HEK293T (cell line): ENCODE data around the gene SWSAP1.
A peak's percentile ranks its signal among the peaks of the same experiment; 100 is the strongest.
"Not testable (repeated sequence)": the region's sequence is repeated elsewhere in the genome, so short reads cannot be mapped to it uniquely, and the experiment has no call there.

ENCODE experiments used
- CTCF ChIA-PET: fragments of 350-600 bp; formaldehyde crosslinking; extraction: SDS; loops from one replicate; lab custom pipeline; 2021; ENCODE audit warnings: antibody characterized with exemption, inconsistent platforms; lab: Yijun Ruan, JAX
- POLR2A ChIA-PET: fragments of 350-600 bp; formaldehyde crosslinking; extraction: SDS; loops from one replicate; lab custom pipeline; 2020; ENCODE audit warnings: antibody characterized with exemption, inconsistent platforms; lab: Yijun Ruan, JAX
- DNase-seq: peaks from one replicate; pipeline ENCODE4 v3.0.0; 2012; ENCODE audit warnings: mixed read lengths; ENCODE audit errors: extremely low spot score
- ARNT ChIP-seq: fragments of 450-650 bp; IDR thresholded peaks from 2 replicates; pipeline ENCODE4 v1.6.1; 2017; ENCODE audit warnings: mild to moderate bottlenecking
- BHLHE40 ChIP-seq: fragments of 450-650 bp; IDR thresholded peaks from 2 replicates; pipeline ENCODE4 v1.6.1; 2016; ENCODE audit warnings: mild to moderate bottlenecking, moderate library complexity, borderline replicate concordance
- CTBP1 ChIP-seq: fragments of 450-650 bp; IDR thresholded peaks from 2 replicates; pipeline ENCODE4 v1.6.1; 2016; ENCODE audit warnings: borderline replicate concordance
- ELF4 ChIP-seq: fragments of 450-650 bp; IDR thresholded peaks from 2 replicates; pipeline ENCODE4 v1.6.1; 2017; ENCODE audit warnings: antibody characterized with exemption
- FOXA1 ChIP-seq: fragments of 450-650 bp; IDR thresholded peaks from 2 replicates; pipeline ENCODE4 v1.6.1; 2016; ENCODE audit warnings: mild to moderate bottlenecking
- FOXK2 ChIP-seq: fragments of 450-650 bp; IDR thresholded peaks from 2 replicates; pipeline ENCODE4 v1.6.1; 2016; ENCODE audit warnings: mild to moderate bottlenecking
- FOXM1 ChIP-seq: fragments of 450-650 bp; IDR thresholded peaks from 2 replicates; pipeline ENCODE4 v1.6.1; 2017; ENCODE audit warnings: mild to moderate bottlenecking, borderline replicate concordance
- HDGF ChIP-seq: fragments of 450-650 bp; IDR thresholded peaks from 2 replicates; pipeline ENCODE4 v1.6.1; 2017; ENCODE audit warnings: antibody characterized with exemption, borderline replicate concordance
- L3MBTL2 ChIP-seq: fragments of 450-650 bp; conservative IDR thresholded peaks from 2 replicates; pipeline ENCODE4 v1.6.1; 2016; ENCODE audit warnings: mild to moderate bottlenecking
- LEF1 ChIP-seq: fragments of 450-650 bp; IDR thresholded peaks from 2 replicates; pipeline ENCODE4 v1.6.1; 2017; ENCODE audit warnings: mild to moderate bottlenecking, borderline replicate concordance
- NFRKB ChIP-seq: fragments of 450-650 bp; IDR thresholded peaks from 2 replicates; pipeline ENCODE4 v1.6.1; 2016; ENCODE audit warnings: mild to moderate bottlenecking, moderate library complexity
- SP1 ChIP-seq: fragments of 450-650 bp; IDR thresholded peaks from 2 replicates; pipeline ENCODE4 v1.6.1; 2017
- SUZ12 ChIP-seq: fragments of 450-650 bp; IDR thresholded peaks from 2 replicates; pipeline ENCODE4 v1.6.1; 2016; ENCODE audit warnings: mild to moderate bottlenecking
- TARDBP ChIP-seq: fragments of 450-650 bp; IDR thresholded peaks from 2 replicates; pipeline ENCODE4 v1.6.1; 2016
- ZNF384 ChIP-seq: fragments of 450-650 bp; IDR thresholded peaks from 2 replicates; pipeline ENCODE4 v1.6.1; 2016
- TF ChIP-seq, protein P1 (sequence below): fragments of 450-650 bp; IDR thresholded peaks from 2 replicates; pipeline ENCODE4 v1.6.1; 2016

SWSAP1 gene

DNA sequence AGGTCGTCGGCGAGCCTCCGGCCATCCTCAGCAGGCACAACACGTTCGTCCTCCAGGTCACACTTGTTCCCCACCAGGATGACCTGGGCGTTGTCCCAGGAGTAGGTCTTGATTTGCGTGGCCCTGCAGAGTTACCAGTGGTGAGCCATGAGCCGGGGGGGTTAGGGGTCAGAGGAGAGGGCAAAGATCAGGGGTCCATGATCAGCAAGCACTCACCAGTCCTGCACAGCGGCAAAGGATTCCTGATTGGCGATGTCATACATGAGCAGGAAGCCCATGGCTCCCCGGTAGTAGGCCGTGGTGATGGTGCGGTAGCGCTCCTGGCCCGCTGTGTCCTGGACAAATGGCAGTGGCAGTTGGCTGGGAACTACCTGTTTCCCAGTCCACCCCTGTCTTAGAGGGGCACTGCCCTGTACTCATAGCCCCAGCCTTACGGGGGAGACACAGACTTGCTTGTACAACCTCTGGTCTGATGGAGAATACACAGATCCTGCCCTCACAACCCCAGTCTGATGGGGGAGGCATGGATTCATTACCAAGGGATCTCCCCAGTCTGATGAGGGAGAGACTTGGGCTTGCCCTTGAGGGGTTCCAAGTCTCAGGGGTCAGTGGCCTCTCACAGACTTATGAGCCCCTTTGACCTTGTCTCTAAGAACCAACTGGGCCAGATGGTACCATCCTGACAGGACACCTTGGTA is 38.9 kb upstream of the SWSAP1 start:
- ChIA-PET POLR2A (no interaction called here), CTCF (no interaction called here)
- TF ChIP-seq L3MBTL2 = no peak
- TF ChIP-seq ELF4 = no peak
- no peak for TF ChIP-seq CTBP1
- no peak for TF ChIP-seq LEF1
- TF ChIP-seq SUZ12 = no peak
- TF ChIP-seq, protein P1, sequence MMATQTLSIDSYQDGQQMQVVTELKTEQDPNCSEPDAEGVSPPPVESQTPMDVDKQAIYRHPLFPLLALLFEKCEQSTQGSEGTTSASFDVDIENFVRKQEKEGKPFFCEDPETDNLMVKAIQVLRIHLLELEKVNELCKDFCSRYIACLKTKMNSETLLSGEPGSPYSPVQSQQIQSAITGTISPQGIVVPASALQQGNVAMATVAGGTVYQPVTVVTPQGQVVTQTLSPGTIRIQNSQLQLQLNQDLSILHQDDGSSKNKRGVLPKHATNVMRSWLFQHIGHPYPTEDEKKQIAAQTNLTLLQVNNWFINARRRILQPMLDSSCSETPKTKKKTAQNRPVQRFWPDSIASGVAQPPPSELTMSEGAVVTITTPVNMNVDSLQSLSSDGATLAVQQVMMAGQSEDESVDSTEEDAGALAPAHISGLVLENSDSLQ = no peak
- no peak for TF ChIP-seq TARDBP
- TF ChIP-seq FOXM1 = no peak
- TF ChIP-seq ZNF384 = no peak
- no peak for TF ChIP-seq BHLHE40
- TF ChIP-seq FOXK2 = no peak
- no peak for TF ChIP-seq FOXA1
- TF ChIP-seq ARNT = no peak
- TF ChIP-seq HDGF = no peak
- no peak for TF ChIP-seq NFRKB
- TF ChIP-seq SP1 = no peak
- no peak for DNase-seq

DNA sequence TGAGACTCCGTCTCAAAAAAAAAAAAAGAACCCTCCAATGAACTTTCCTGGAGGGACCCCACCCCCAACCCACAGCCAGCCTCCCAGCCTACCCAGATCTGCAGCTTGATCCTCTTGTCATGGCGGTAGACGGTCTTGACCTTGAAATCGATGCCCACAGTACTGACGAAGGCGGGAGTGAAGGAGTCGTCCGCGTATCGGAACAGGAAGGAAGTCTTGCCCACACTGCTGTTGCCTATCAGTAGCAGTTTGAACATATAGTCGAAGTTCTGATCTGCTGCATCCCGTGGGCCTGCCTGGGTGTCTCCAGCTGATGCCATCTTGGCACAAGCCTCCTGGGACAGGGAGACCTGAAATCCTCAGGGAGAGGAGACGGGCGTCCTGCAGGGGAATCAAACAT is 37.4 kb upstream of the SWSAP1 start:
- DNase-seq = no peak
- no peak for TF ChIP-seq CTBP1
- TF ChIP-seq BHLHE40 = no peak
- TF ChIP-seq SP1 = no peak
- POLR2A ChIA-PET = no interaction called here
- CTCF ChIA-PET = no interaction called here

DNA sequence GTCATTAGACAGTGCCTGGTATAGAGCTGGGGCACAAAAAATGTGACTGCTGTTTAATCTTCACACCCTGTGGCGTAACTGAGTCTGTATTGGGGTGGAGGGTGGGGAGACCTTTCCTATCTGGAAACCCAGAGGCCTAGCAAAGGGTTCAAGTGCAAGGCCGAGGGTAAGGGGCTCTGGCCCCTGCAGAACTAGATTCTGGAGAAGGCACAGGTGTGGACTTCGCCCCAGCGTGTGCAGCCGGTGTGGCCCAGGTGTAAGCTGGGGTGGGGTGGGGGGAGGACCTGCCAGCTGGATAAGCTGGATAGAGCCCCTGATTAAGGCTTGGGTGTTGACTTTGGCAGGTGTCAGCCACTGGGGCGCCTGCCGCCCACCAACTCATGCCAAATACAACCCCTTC is 36.3 kb upstream of the SWSAP1 start:
- TF ChIP-seq, protein P1 = no peak
- TF ChIP-seq ELF4 = no peak
- no peak for TF ChIP-seq FOXM1
- TF ChIP-seq CTBP1 = no peak
- TF ChIP-seq SP1 = no peak
- TF ChIP-seq L3MBTL2 = no peak
- no peak for TF ChIP-seq BHLHE40
- no peak for TF ChIP-seq ARNT
- no peak for TF ChIP-seq LEF1
- no peak for TF ChIP-seq NFRKB
- no peak for TF ChIP-seq ZNF384
- TF ChIP-seq SUZ12 = no peak
- TF ChIP-seq FOXK2 = no peak
- TF ChIP-seq FOXA1 = no peak
- TF ChIP-seq TARDBP = no peak
- no peak for DNase-seq
- ChIA-PET POLR2A (interaction anchor here (1.2 kb wide), 1 partner anchor 43 kb away, joined by 3 read pairs; no protein-coding TSS in a partner anchor), CTCF (no interaction called here)

GRCh38 chr19:11338569-11339253 is 35.8 kb upstream of the SWSAP1 start:
- ChIA-PET POLR2A (interaction anchor here (1.2 to 1.3 kb wide), 2 partner anchors 14 to 42 kb away, joined by 3 to 4 read pairs; no protein-coding TSS in a partner anchor), CTCF (no interaction called here)
- TF ChIP-seq TARDBP (no peak), NFRKB (no peak)
- no peak for DNase-seq

- POLR2A ChIA-PET = interaction anchor here (1.0 to 1.3 kb wide), 4 partner anchors 15 to 42 kb away, joined by 4 to 6 read pairs (median 4); partner anchors contain the start of gene SWSAP1
- TF ChIP-seq FOXM1 = no peak
- TF ChIP-seq ELF4 = no peak; the same call in 1 of the 2 replicates
- TF ChIP-seq CTBP1 = no peak
- TF ChIP-seq ARNT = no peak
- no peak for TF ChIP-seq SP1
- TF ChIP-seq HDGF = no peak
- TF ChIP-seq BHLHE40 = no peak
- no peak for TF ChIP-seq FOXK2
- TF ChIP-seq ZNF384 = no peak
- no peak for TF ChIP-seq FOXA1
- TF ChIP-seq NFRKB = no peak
- no peak for TF ChIP-seq L3MBTL2
- TF ChIP-seq LEF1 = no peak
- TF ChIP-seq SUZ12 = no peak
- peak; percentile 94 for DNase-seq
- CTCF ChIA-PET = no interaction called here
These were observed 35.0 kb upstream of the SWSAP1 start, which contains the start of gene RAB3D for GRCh38 chr19:11339254-11340098. Gene RAB3D (minus strand): TSS chr19:11339657. CDS start chr19:11337399, 2,258 bp downstream.

GRCh38 chr19:11340099-11340467 is 34.4 kb upstream of the SWSAP1 start:
- POLR2A ChIA-PET = interaction anchor here (1.0 to 1.1 kb wide), 3 partner anchors 35 to 41 kb away, joined by 4 to 6 read pairs (median 5); partner anchors contain the start of gene SWSAP1
- CTCF ChIA-PET, DNase-seq: not testable (repeated sequence)
